Measurements from ENCODE around the gene MRPL37. TPM values are rescaled to one million over a fixed set of nuclear protein-coding genes. Genes with fewer than 3 reads are reported as not detected.

MRPL37 gene
- total and polyA plus RNA-seq, 2 of the 8 experiments (the other 6 are each of a cell fraction or from before 2014, with no cell fraction given), result 45.5 to 126 TPM

GRCh38 chr1:54229281-54229891, 29.4 kb downstream of the MRPL37 start (continued):
- no peak for TF ChIP-seq CHD7 (IDR thresholded peaks at IDR 0.05; ENCODE audit: insufficient replicate concordance, low read length)

Measured in H1 (cell line).